K562 (cell line): ENCODE results near the gene METAP1. TPM values are rescaled to one million over a fixed set of nuclear protein-coding genes. Genes with fewer than 3 reads are reported as not detected.

Source experiments
- ARHGAP35 ChIP-seq: fragments of 450-650 bp; IDR thresholded peaks from 2 replicates; pipeline ENCODE4 v1.6.1; 2018; ENCODE audit not compliant: partially characterized antibody
- ASH1L ChIP-seq: fragments of 450-650 bp; IDR thresholded peaks from 2 replicates; pipeline ENCODE4 v1.6.1; 2018; ENCODE audit warnings: borderline replicate concordance, mild to moderate bottlenecking, low read depth; ENCODE audit not compliant: partially characterized antibody
- BCOR ChIP-seq: fragments of 450-650 bp; IDR thresholded peaks from 2 replicates; pipeline ENCODE4 v1.6.1; 2016
- CBX2 ChIP-seq: fragments of 200-600 bp; sonication (generic); IDR thresholded peaks from one replicate; pipeline ENCODE4 v1.6.1; 2012; ENCODE audit warnings: mild to moderate bottlenecking, low read length, inconsistent platforms; ENCODE audit not compliant: insufficient read depth, poor library complexity, severe bottlenecking
- ELK1 ChIP-seq: sonication (generic); formaldehyde crosslinking; IDR thresholded peaks from 2 replicates; pipeline ENCODE4 v1.8.1; 2022; ENCODE audit warnings: missing genetic modification reagents
- FOXK1 ChIP-seq: sonication (generic); formaldehyde crosslinking; IDR thresholded peaks from 2 replicates; pipeline ENCODE4 v1.8.0; 2022; ENCODE audit warnings: missing genetic modification reagents, mild to moderate bottlenecking, borderline replicate concordance
- GABPA ChIP-seq: fragments of 200-800 bp; sonication (Bioruptor generic); conservative IDR thresholded peaks from 2 replicates; pipeline ENCODE4 v1.6.1; 2016; ENCODE audit warnings: low read depth, missing genetic modification characterization, missing compliant biosample characterization
- GTF2E2 ChIP-seq: fragments of 200-800 bp; sonication (Bioruptor generic); IDR thresholded peaks from 2 replicates; pipeline ENCODE4 v1.6.1; 2016; ENCODE audit warnings: missing genetic modification characterization, missing compliant biosample characterization
- GTF2F1 ChIP-seq: IDR thresholded peaks from 2 replicates; pipeline ENCODE4 v1.6.1; 2011; ENCODE audit warnings: low read depth, low read length, improper control_type of control experiment
- HEY1 ChIP-seq: fragments of 250-450 bp; sonication (Bioruptor Pico); IDR thresholded peaks from 2 replicates; pipeline ENCODE4 v1.5.0; 2020; ENCODE audit warnings: mild to moderate bottlenecking, moderate library complexity, borderline replicate concordance
- NFIX ChIP-seq: fragments of 250-450 bp; sonication (Bioruptor Pico); IDR thresholded peaks from 2 replicates; pipeline ENCODE4 v1.4.0; 2020; ENCODE audit warnings: low read depth, mild to moderate bottlenecking, moderate library complexity
- POLR2B ChIP-seq: fragments of 450-650 bp; IDR thresholded peaks from 2 replicates; pipeline ENCODE4 v1.6.1; 2018; ENCODE audit warnings: low read depth; ENCODE audit not compliant: partially characterized antibody
- POLR2H ChIP-seq: IDR thresholded peaks from 2 replicates; pipeline ENCODE4 v1.6.1; 2016; ENCODE audit warnings: missing genetic modification characterization, low read depth, mild to moderate bottlenecking, control low read depth, missing compliant biosample characterization, moderate library complexity
- RFX7 ChIP-seq: fragments of 250-450 bp; sonication (Bioruptor Pico); IDR thresholded peaks from 2 replicates; pipeline ENCODE4 v1.5.1; 2021; ENCODE audit warnings: mild to moderate bottlenecking
- TCFL5 ChIP-seq: fragments of 250-450 bp; sonication (Bioruptor Pico); conservative IDR thresholded peaks from 2 replicates; pipeline ENCODE4 v1.6.1; 2021; ENCODE audit warnings: mild to moderate bottlenecking, moderate library complexity, matching md5 sums
- TEAD2 ChIP-seq: fragments of 450-650 bp; IDR thresholded peaks from 2 replicates; pipeline ENCODE4 v1.6.1; 2016; ENCODE audit warnings: missing genetic modification characterization, control low read depth, missing compliant biosample characterization
- THRAP3 ChIP-seq: fragments of 450-650 bp; IDR thresholded peaks from 2 replicates; pipeline ENCODE4 v1.6.1; 2016; ENCODE audit warnings: mild to moderate bottlenecking, inconsistent platforms, borderline replicate concordance
- ZBTB8A ChIP-seq: fragments of 450-650 bp; IDR thresholded peaks from 2 replicates; pipeline ENCODE4 v1.6.1; 2018; ENCODE audit warnings: mild to moderate bottlenecking, moderate library complexity; ENCODE audit not compliant: partially characterized antibody
- ZEB2 ChIP-seq: fragments of 450-650 bp; IDR thresholded peaks from 2 replicates; pipeline ENCODE4 v1.6.1; 2016
- ZKSCAN3 ChIP-seq: fragments of 250-450 bp; sonication (Bioruptor Pico); IDR thresholded peaks from 2 replicates; pipeline ENCODE4 v1.4.0; 2020
- ZNF785 ChIP-seq: fragments of 250-450 bp; sonication (Bioruptor Pico); IDR thresholded peaks from 2 replicates; pipeline ENCODE4 v1.4.0; 2020; ENCODE audit warnings: mild to moderate bottlenecking
- polyA plus RNA-seq, 8 experiments: library from polyadenylated mRNA; depleted of rRNA in 4 of 8; stranded (reverse) in 5 of 8; unstranded in 3 of 8; fragments of >200 nt; fragmentation: Nextera tagmentation in 2 of 8; fragmentation: Illumina TruSeq in 1 of 8; extraction: Ambion mirVana in 2 of 8; extraction: Trizol in 1 of 8; gene quantifications; 2 replicates each; pipeline versions ENCODE4 v1.2.1 to v1.2.3, GENCODE V29; 2011 to 2014; ENCODE audit warnings: inconsistent platforms in 1 of 8, missing spikeins in 1 of 8
- total RNA-seq, 7 experiments: library from RNA; depleted of rRNA in 6 of 7; stranded (reverse); fragments of >200 nt in 6 of 7; fragmentation: Illumina TruSeq in 2 of 7; extraction: Trizol in 2 of 7; gene quantifications; 2 replicates each; pipeline versions ENCODE4 v1.2.1 to v1.2.3, GENCODE V29; 2011 to 2021; ENCODE audit warnings: low replicate concordance in 1 of 7
- TF ChIP-seq, protein P1 (sequence below): sonication (generic); formaldehyde crosslinking; IDR thresholded peaks from 2 replicates; pipeline ENCODE4 v1.8.1; 2023; ENCODE audit warnings: mild to moderate bottlenecking, missing genetic modification reagents
- TF ChIP-seq, protein P2 (sequence below): fragments of 250-450 bp; sonication (Bioruptor Pico); IDR thresholded peaks from 2 replicates; pipeline ENCODE4 v1.4.0; 2020; ENCODE audit warnings: mild to moderate bottlenecking, moderate library complexity, borderline replicate concordance

METAP1 gene
- total and polyA plus RNA-seq, 9 of the 15 experiments (the other 6 are each of a cell fraction or from before 2014, with no cell fraction given) = 31.4 to 77.6 (median 59.5) TPM

- TF ChIP-seq GTF2F1 = no peak
- TF ChIP-seq, protein P1, sequence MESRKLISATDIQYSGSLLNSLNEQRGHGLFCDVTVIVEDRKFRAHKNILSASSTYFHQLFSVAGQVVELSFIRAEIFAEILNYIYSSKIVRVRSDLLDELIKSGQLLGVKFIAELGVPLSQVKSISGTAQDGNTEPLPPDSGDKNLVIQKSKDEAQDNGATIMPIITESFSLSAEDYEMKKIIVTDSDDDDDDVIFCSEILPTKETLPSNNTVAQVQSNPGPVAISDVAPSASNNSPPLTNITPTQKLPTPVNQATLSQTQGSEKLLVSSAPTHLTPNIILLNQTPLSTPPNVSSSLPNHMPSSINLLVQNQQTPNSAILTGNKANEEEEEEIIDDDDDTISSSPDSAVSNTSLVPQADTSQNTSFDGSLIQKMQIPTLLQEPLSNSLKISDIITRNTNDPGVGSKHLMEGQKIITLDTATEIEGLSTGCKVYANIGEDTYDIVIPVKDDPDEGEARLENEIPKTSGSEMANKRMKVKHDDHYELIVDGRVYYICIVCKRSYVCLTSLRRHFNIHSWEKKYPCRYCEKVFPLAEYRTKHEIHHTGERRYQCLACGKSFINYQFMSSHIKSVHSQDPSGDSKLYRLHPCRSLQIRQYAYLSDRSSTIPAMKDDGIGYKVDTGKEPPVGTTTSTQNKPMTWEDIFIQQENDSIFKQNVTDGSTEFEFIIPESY (CRISPR knock-in tag) = peak; percentile 66; the same call in 1 of the 2 replicates
- no peak; the same call in 1 of the 2 replicates for TF ChIP-seq GABPA (tag)
- no peak for TF ChIP-seq ARHGAP35
- TF ChIP-seq ZEB2 = no peak
- no peak for TF ChIP-seq FOXK1 (CRISPR knock-in tag)
- TF ChIP-seq NFIX (CRISPR knock-in tag) = no peak
- no peak for TF ChIP-seq ZKSCAN3 (CRISPR knock-in tag)
- TF ChIP-seq CBX2 = no peak
- no peak for TF ChIP-seq ZNF785 (CRISPR knock-in tag)
- TF ChIP-seq TEAD2 (tag) = no peak
- TF ChIP-seq ZBTB8A = no peak
- TF ChIP-seq HEY1 (CRISPR knock-in tag) = no peak
- TF ChIP-seq, protein P2, sequence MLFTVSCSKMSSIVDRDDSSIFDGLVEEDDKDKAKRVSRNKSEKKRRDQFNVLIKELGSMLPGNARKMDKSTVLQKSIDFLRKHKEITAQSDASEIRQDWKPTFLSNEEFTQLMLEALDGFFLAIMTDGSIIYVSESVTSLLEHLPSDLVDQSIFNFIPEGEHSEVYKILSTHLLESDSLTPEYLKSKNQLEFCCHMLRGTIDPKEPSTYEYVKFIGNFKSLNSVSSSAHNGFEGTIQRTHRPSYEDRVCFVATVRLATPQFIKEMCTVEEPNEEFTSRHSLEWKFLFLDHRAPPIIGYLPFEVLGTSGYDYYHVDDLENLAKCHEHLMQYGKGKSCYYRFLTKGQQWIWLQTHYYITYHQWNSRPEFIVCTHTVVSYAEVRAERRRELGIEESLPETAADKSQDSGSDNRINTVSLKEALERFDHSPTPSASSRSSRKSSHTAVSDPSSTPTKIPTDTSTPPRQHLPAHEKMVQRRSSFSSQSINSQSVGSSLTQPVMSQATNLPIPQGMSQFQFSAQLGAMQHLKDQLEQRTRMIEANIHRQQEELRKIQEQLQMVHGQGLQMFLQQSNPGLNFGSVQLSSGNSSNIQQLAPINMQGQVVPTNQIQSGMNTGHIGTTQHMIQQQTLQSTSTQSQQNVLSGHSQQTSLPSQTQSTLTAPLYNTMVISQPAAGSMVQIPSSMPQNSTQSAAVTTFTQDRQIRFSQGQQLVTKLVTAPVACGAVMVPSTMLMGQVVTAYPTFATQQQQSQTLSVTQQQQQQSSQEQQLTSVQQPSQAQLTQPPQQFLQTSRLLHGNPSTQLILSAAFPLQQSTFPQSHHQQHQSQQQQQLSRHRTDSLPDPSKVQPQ = no peak
- TF ChIP-seq THRAP3 = no peak
- TF ChIP-seq ASH1L = no peak
- TF ChIP-seq TCFL5 (CRISPR knock-in tag) = no peak
- TF ChIP-seq GTF2E2 (tag) = no peak
- no peak for TF ChIP-seq POLR2H (tag)
- peak; percentile 39; the same call in 1 of the 2 replicates for TF ChIP-seq BCOR
- TF ChIP-seq ELK1 (CRISPR knock-in tag) = no peak
- no peak for TF ChIP-seq RFX7 (CRISPR knock-in tag)
- TF ChIP-seq POLR2B = peak; percentile 82
Observed at GRCh38 chr4:98995183-98996055, at the start of gene METAP1 (continued).
